Measurements from ENCODE around the gene CCDC102A.

- TF ChIP-seq CTCF (IDR thresholded peaks at IDR 0.05) (no peak), POLR2A (IDR thresholded peaks at IDR 0.05) (no peak)
Observed at GRCh38 chr16:57514371-57514770, 22.0 kb downstream of the CCDC102A start.
